Ascending aorta (tissue), 2 donors: ENCODE results near the gene KLF15. TPM values are rescaled to one million over a fixed set of nuclear protein-coding genes. Genes with fewer than 3 reads are reported as not detected.

Experiments used
- DNase-seq, 2 donors: peaks; one replicate each; pipeline ENCODE4 v3.0.0-alpha.2; 2019; ENCODE audit warnings: low spot score in 2 of 2
- H3K27ac ChIP-seq, 2 donors: fragments of 200-600 bp; sonication (generic); one replicate each; pipeline ENCODE4 v1.5.1; 2016 to 2017; ENCODE audit warnings: mild to moderate bottlenecking in 1 of 2
- H3K27me3 ChIP-seq: fragments of 200-600 bp; sonication (generic); one replicate; pipeline ENCODE4 v1.5.1; 2017
- H3K36me3 ChIP-seq, 2 donors: fragments of 200-600 bp; sonication (generic); one replicate each; pipeline ENCODE4 v1.5.1; 2016
- H3K4me1 ChIP-seq, 2 donors: fragments of 200-600 bp; sonication (generic); one replicate each; pipeline ENCODE4 v1.5.1; 2016 to 2017; ENCODE audit warnings: mild to moderate bottlenecking in 1 of 2
- H3K4me3 ChIP-seq, 2 donors: fragments of 200-600 bp; sonication (generic); one replicate each; pipeline ENCODE4 v1.5.1; 2016 to 2017; ENCODE audit warnings: mild to moderate bottlenecking in 1 of 2
- H3K9me3 ChIP-seq, 2 donors: fragments of 200-600 bp; sonication (generic); one replicate each; pipeline ENCODE4 v1.5.1; 2016
- CTCF ChIP-seq, 3 experiments: fragments of 200-600 bp in 2 of 3; fragments of 450-650 bp in 1 of 3; sonication (generic) in 2 of 3; IDR thresholded peaks; one replicate each; pipeline ENCODE4 v1.5.1; 2016 to 2019; ENCODE audit warnings: antibody characterized with exemption in 3 of 3, mild to moderate bottlenecking in 1 of 3, moderate library complexity in 1 of 3
- intact Hi-C: fragments of 100-400 bp; cut with DNase I; formaldehyde crosslinking; loops from one replicate; pipeline ENCODE4 v1.15.1; 2023
- total RNA-seq: library from RNA; depleted of rRNA; stranded (reverse); fragments of >200 nt; gene quantifications from one replicate; pipeline ENCODE4 v1.1.0, GENCODE V29; 2016

Gene KLF15
- total RNA-seq, 1 donor from 2014 or later, result 74.0 TPM

GRCh38 chr3:126340943-126341754 is 16.1 kb downstream of the KLF15 start:
- DNase-seq, result peak in 1 of 2 donors; percentile 54
- Histone ChIP-seq H3K4me1 (peaks cover 4 to 25% of the 10 kb centered on the region in 2 donors), H3K4me3 (no peak overlapping the region), H3K27me3 (no peaks in the 10 kb centered on the region), H3K9me3 (peaks cover 0 to 13% of the 10 kb centered on the region in 2 donors), H3K36me3 (peaks cover 34 to 52% of the 10 kb centered on the region in 2 donors), H3K27ac (no peak overlapping the region)
- TF ChIP-seq CTCF (IDR thresholded peaks at IDR 0.05), result no peak
- intact Hi-C loops, result loop anchor here (2.0 kb wide), 1 partner anchor 14 kb away; no protein-coding TSS in a partner anchor

- TF ChIP-seq CTCF (IDR thresholded peaks at IDR 0.05), result no peak
- peaks cover 28 to 46% of the 10 kb centered on the region in 2 donors for H3K36me3 ChIP-seq
- H3K4me3 ChIP-seq, result no peak overlapping the region
- H3K9me3 ChIP-seq, result peaks cover 0 to 13% of the 10 kb centered on the region in 2 donors
- H3K27me3 ChIP-seq, result no peaks in the 10 kb centered on the region
- intact Hi-C loops, result loop anchor here (2.0 kb wide), 1 partner anchor 14 kb away; no protein-coding TSS in a partner anchor
- peak in 1 of 2 donors; percentile 55 for DNase-seq
- peaks cover 4 to 19% of the 10 kb centered on the region in 2 donors for H3K4me1 ChIP-seq
- H3K27ac ChIP-seq, result peak overlapping the region; percentile 65 to 69
Observed at GRCh38 chr3:126340596-126340942, 16.6 kb downstream of the KLF15 start.

GRCh38 chr3:126340081-126340511 is 17.1 kb downstream of the KLF15 start:
- intact Hi-C loops, result loop anchor here (2.0 kb wide), 1 partner anchor 15 kb away; no protein-coding TSS in a partner anchor
- Histone ChIP-seq H3K4me1 (peaks cover 4 to 19% of the 10 kb centered on the region in 2 donors), H3K36me3 (peaks cover 26 to 42% of the 10 kb centered on the region in 2 donors), H3K9me3 (peaks cover 0 to 13% of the 10 kb centered on the region in 2 donors), H3K27ac (peak overlapping the region; percentile 65 to 69), H3K4me3 (no peak overlapping the region), H3K27me3 (no peaks in the 10 kb centered on the region)
- no peak for TF ChIP-seq CTCF (IDR thresholded peaks at IDR 0.05)
- peak in 1 of 2 donors; percentile 91 for DNase-seq

GRCh38 chr3:126339466-126339865 is 17.7 kb downstream of the KLF15 start:
- DNase-seq, result peak in 1 of 2 donors; percentile 42
- Histone ChIP-seq H3K9me3 (peaks cover 0 to 13% of the 10 kb centered on the region in 2 donors), H3K27me3 (no peaks in the 10 kb centered on the region), H3K36me3 (peaks cover 20 to 35% of the 10 kb centered on the region in 2 donors), H3K27ac (peak overlapping the region; percentile 65 to 69), H3K4me1 (peaks cover 4 to 17% of the 10 kb centered on the region in 2 donors), H3K4me3 (no peak overlapping the region)
- no peak for TF ChIP-seq CTCF (IDR thresholded peaks at IDR 0.05)
- intact Hi-C loops, result no loop called here

- Histone ChIP-seq H3K36me3 (peaks cover 14 to 29% of the 10 kb centered on the region in 2 donors), H3K4me1 (peaks cover 4 to 17% of the 10 kb centered on the region in 2 donors), H3K9me3 (peaks cover 0 to 13% of the 10 kb centered on the region in 2 donors), H3K27ac (peak overlapping the region in 1 of 2 donors; percentile 69), H3K4me3 (no peak overlapping the region), H3K27me3 (no peaks in the 10 kb centered on the region)
- peak in 1 of 2 donors; percentile 61 for DNase-seq
- intact Hi-C loops, result no loop called here
- no peak for TF ChIP-seq CTCF (IDR thresholded peaks at IDR 0.05)
Observed at GRCh38 chr3:126338790-126339288, 18.4 kb downstream of the KLF15 start.
